Gastrocnemius medialis (tissue), 4 donors: ENCODE results near the gene XPNPEP3.

Source experiments
- CTCF ChIP-seq, 5 experiments: fragments of 450-650 bp in 3 of 5; fragments of 200-600 bp in 2 of 5; sonication (generic) in 2 of 5; IDR thresholded peaks in 4 of 5; conservative IDR thresholded peaks in 1 of 5; 1 replicate in 4 of 5; 2 replicates in 1 of 5; pipeline ENCODE4 v1.5.1; 2016 to 2019; ENCODE audit warnings: antibody characterized with exemption in 5 of 5, mild to moderate bottlenecking in 3 of 5, moderate library complexity in 3 of 5
- POLR2A ChIP-seq, 2 donors: fragments of 450-650 bp; IDR thresholded peaks; one replicate each; pipeline ENCODE4 v1.6.1; 2017; ENCODE audit warnings: antibody characterized with exemption in 2 of 2, mild to moderate bottlenecking in 2 of 2, moderate library complexity in 2 of 2

DNA sequence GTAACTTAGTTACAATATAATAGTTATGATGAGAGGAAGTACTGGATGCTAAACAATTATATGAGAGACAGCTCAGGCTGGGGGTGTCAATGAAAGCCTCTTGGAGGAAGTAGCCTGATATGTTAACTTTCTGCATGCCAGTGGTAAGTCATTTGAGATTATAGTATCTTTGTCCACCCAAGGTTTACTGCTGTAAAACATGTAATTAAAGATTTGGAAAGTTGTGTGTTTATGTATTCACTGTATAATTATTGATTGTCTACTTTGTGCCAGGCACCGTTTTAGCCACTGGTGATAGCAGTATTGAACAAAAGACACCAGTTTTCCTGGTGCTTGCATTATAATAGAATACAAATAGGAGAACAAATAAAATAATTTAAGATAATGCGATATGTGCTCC lies 5.6 kb downstream of the XPNPEP3 start:
- TF ChIP-seq POLR2A (IDR thresholded peaks at IDR 0.05), result no peak
- TF ChIP-seq CTCF (IDR thresholded peaks at IDR 0.05 in 4 of 5, conservative IDR thresholded peaks at IDR 0.05 in 1 of 5), result no peak
